ENCODE measurements around the gene PDE4B.

- TF ChIP-seq CTCF (IDR thresholded peaks at IDR 0.05) (no peak), POLR2A (IDR thresholded peaks at IDR 0.05) (no peak)
These were observed 206.3 kb downstream of the PDE4B start for GRCh38 chr1:65998763-65999583.
